Left lung (tissue), 10 donors: Measurements from ENCODE around the gene RAPGEF5. TPM values are rescaled to one million over a fixed set of nuclear protein-coding genes. Genes with fewer than 3 reads are reported as not detected.

Source experiments
- ATAC-seq: fragments of 200-7000 bp; cut with Tn5 transposase; one replicate; pipeline ENCODE4 v1.9.1; 2020; ENCODE audit warnings: moderate library complexity
- DNase-seq, 4 donors: peaks; one replicate each; pipeline ENCODE4 v3.0.0-alpha.2; 2013 to 2020
- H3K27ac ChIP-seq, 2 donors: fragments of 200-600 bp; sonication (generic) in 1 of 2; one replicate each; pipeline versions ENCODE4 v1.5.0 to v1.8.0; 2020 to 2021
- H3K27me3 ChIP-seq, 2 donors: fragments of 200-600 bp; sonication (generic) in 1 of 2; one replicate each; pipeline versions ENCODE4 v1.5.0 to v1.8.0; 2020 to 2021
- H3K36me3 ChIP-seq, 2 donors: fragments of 200-600 bp; sonication (generic) in 1 of 2; one replicate each; pipeline versions ENCODE4 v1.5.0 to v1.8.0; 2020 to 2021
- H3K4me1 ChIP-seq, 2 donors: fragments of 200-600 bp; one replicate each; pipeline ENCODE4 v1.8.0; 2021
- H3K4me3 ChIP-seq, 2 donors: fragments of 200-600 bp; sonication (generic) in 1 of 2; one replicate each; pipeline versions ENCODE4 v1.5.0 to v1.8.0; 2020 to 2021; ENCODE audit warnings: mild to moderate bottlenecking in 1 of 2
- H3K9me3 ChIP-seq, 2 donors: fragments of 200-600 bp; sonication (generic) in 1 of 2; one replicate each; pipeline versions ENCODE4 v1.5.0 to v1.8.0; 2020 to 2021
- intact Hi-C, 2 donors: fragments of 100-400 bp; cut with DNase I; formaldehyde crosslinking; loops; one replicate each; pipeline versions ENCODE4 v1.11.2 to v1.14.2; 2022
- polyA plus RNA-seq, 6 donors: library from polyadenylated mRNA; unstranded; fragments of 120-200 nt; gene quantifications; one replicate each; pipeline ENCODE4 v1.2.1, GENCODE V29; 2013; ENCODE audit not compliant: insufficient read length in 6 of 6
- total RNA-seq, 2 donors: library from RNA; stranded (reverse); fragmentation: NEBNext Ultra II Directional; extraction: Animal tissue kit (Norgen Biotek cat#: 25700); gene quantifications; one replicate each; pipeline ENCODE4 v1.2.1, GENCODE V29; 2021
- TF ChIP-seq, protein P1 (sequence below), 2 donors: fragments of 200-600 bp; sonication (generic) in 1 of 2; IDR thresholded peaks; one replicate each; pipeline versions ENCODE4 v1.5.0 to v1.8.0; 2021; ENCODE audit warnings: antibody characterized with exemption in 2 of 2
- donor health status: DM: no; HTN: yes; CAD: no.
- donor health status: DM: no; HTN: no; CAD: no.

RAPGEF5 gene
- total and polyA plus RNA-seq, 8 donors = 44.2 to 98.7 (median 81.7) TPM

DNA sequence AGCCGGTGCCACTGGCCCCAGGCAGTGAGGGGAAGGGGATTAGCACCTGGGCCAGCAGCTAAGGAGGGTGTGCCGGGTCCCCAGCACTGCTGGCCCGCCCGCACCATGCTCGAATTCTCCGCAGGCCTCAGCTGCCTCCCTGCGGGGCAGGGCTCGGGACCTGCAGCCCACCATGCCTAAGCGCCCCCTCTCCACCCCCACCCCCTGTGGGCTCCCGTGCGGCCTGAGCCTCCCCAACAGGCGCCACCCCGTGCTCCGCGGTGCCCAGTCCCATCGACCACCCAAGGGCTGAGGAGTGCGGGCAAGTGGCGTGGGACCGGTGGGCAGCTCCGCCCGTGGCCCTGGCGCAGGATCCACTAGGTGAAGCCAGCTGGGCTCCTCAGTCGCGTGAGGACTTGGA is 266.4 kb downstream of the RAPGEF5 start:
- H3K36me3 ChIP-seq = no peaks in the 10 kb centered on the region

DNA sequence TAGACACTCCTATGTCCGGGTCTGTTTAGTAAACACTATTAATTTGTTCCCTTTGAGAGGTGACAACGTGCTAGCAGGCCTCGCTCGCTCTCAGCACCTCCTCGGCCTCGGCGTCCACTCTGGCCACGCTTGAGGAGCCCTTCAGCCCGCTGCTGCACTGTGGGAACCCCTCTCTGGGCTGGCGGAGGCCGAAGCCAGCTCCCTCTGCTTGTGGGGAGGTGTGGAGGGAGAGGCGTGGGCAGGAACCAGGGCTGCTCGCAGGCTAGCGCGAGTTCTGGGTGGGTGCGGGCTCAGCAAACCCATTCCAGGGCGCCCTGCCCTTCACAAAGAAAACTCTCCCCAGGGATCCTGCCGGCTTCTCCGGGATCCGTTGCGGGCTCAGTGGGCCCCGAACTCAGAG is 266.8 kb downstream of the RAPGEF5 start:
- Histone ChIP-seq H3K27me3 (no peaks in the 10 kb centered on the region), H3K4me3 (no peak overlapping the region), H3K27ac (no peak overlapping the region), H3K4me1 (peaks cover 0 to 4% of the 10 kb centered on the region in 2 donors), H3K9me3 (no peaks in the 10 kb centered on the region), H3K36me3 (no peaks in the 10 kb centered on the region)
- TF ChIP-seq, protein P1, sequence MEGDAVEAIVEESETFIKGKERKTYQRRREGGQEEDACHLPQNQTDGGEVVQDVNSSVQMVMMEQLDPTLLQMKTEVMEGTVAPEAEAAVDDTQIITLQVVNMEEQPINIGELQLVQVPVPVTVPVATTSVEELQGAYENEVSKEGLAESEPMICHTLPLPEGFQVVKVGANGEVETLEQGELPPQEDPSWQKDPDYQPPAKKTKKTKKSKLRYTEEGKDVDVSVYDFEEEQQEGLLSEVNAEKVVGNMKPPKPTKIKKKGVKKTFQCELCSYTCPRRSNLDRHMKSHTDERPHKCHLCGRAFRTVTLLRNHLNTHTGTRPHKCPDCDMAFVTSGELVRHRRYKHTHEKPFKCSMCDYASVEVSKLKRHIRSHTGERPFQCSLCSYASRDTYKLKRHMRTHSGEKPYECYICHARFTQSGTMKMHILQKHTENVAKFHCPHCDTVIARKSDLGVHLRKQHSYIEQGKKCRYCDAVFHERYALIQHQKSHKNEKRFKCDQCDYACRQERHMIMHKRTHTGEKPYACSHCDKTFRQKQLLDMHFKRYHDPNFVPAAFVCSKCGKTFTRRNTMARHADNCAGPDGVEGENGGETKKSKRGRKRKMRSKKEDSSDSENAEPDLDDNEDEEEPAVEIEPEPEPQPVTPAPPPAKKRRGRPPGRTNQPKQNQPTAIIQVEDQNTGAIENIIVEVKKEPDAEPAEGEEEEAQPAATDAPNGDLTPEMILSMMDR (IDR thresholded peaks at IDR 0.05) = no peak
- peak in 1 of 4 donors; percentile 64 for DNase-seq
- intact Hi-C loops = no loop called here
- ATAC-seq = no peak

More for the DNA sequence above, 266.4 kb downstream of the RAPGEF5 start:
- Histone ChIP-seq H3K9me3 (no peaks in the 10 kb centered on the region), H3K27me3 (no peaks in the 10 kb centered on the region), H3K27ac (no peak overlapping the region), H3K4me3 (no peak overlapping the region), H3K4me1 (peaks cover 0 to 4% of the 10 kb centered on the region in 2 donors)
- TF ChIP-seq, protein P1 (IDR thresholded peaks at IDR 0.05) = no peak
- ATAC-seq = no peak
- no peak for DNase-seq
- intact Hi-C loops = no loop called here

DNA sequence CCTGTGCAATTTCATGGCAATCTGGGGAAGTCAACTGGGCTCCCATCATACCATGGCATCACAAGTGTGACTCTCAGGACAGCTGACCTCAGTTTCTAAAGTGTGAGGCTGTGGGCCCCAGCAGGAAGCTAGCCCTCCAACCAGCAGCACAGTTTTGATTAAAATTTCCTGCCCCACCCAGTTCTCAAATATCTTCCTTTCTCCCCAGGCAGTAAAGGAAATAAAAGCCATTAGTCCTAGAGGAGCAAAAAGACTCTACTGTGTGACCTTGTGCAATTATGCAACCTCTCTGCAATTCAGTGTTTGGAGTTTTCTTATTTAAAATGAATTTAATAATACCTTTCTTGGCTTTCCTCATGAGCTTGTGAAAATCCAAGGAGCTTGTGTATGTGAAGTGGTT is 268.1 kb downstream of the RAPGEF5 start:
- DNase-seq = no peak
- H3K4me3 ChIP-seq = no peak overlapping the region
- no peak for ATAC-seq
- H3K27me3 ChIP-seq = peaks cover 0 to 3% of the 10 kb centered on the region in 2 donors
- no peaks in the 10 kb centered on the region for H3K9me3 ChIP-seq
- peak overlapping the region in 1 of 2 donors; percentile 28 for H3K27ac ChIP-seq
- H3K4me1 ChIP-seq = peaks cover 2 to 4% of the 10 kb centered on the region in 2 donors
- no peaks in the 10 kb centered on the region for H3K36me3 ChIP-seq
- TF ChIP-seq, protein P1 (IDR thresholded peaks at IDR 0.05) = no peak
- intact Hi-C loops = no loop called here

DNA sequence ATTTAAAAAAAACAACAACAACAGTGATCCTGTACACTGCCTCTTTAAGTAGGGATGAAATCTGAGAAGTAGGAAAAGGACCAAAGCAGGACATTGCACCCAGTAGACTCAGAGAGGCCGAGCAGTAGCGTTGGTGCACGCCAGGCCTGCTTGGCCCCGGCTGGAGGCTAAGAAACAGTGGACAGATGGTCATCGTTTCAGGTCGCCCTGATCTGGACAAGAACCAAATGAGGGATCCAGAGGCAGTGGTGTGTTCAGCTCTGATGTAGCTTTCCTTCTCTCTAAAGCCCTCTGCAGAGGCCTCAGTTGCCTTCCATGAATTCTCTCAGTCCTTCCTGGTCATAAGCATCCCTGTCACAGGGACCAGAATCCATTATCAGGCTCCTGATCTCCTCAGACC is 269.1 kb downstream of the RAPGEF5 start:
- Histone ChIP-seq H3K27me3 (peaks cover 0 to 7% of the 10 kb centered on the region in 2 donors), H3K4me1 (peaks cover 2 to 5% of the 10 kb centered on the region in 2 donors), H3K27ac (no peak overlapping the region), H3K36me3 (no peaks in the 10 kb centered on the region), H3K4me3 (no peak overlapping the region), H3K9me3 (no peaks in the 10 kb centered on the region)
- ATAC-seq (no peak), DNase-seq (no peak)
- intact Hi-C loops = no loop called here
- TF ChIP-seq, protein P1 (IDR thresholded peaks at IDR 0.05) = no peak

DNA sequence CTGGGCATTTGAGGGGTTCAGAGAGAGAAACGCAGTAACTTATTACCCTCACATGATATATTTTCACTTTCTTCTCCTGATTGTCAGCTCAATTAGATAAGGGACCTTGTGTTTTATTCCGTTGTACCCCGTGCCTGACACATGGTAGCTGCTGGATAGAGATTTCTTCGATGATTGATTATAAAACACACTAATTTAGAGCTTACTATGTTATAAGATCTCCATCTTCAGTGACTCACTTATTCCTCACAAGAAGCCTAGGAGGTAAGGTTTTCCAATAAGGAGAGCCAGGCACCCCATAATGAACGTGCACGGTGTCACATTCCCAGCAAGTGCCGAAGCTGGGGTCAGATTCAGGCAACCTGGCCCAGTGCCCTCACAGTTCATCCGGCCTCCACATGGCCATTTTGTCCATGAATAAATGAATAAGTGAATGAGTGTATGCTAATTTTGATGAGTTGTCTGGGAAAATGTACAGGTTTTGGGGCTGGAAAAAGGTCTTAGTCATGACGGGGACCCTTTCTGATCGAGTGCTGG is 273.2 kb downstream of the RAPGEF5 start:
- no peak for ATAC-seq
- TF ChIP-seq, protein P1 (IDR thresholded peaks at IDR 0.05) = no peak
- Histone ChIP-seq H3K9me3 (no peaks in the 10 kb centered on the region), H3K27me3 (peaks cover 0 to 18% of the 10 kb centered on the region in 2 donors), H3K36me3 (no peaks in the 10 kb centered on the region), H3K4me1 (peaks cover 5 to 11% of the 10 kb centered on the region in 2 donors), H3K27ac (peak overlapping the region; percentile 80 to 82), H3K4me3 (peak overlapping the region; percentile 36 to 57)
- intact Hi-C loops = no loop called here
- peak in 1 of 4 donors; percentile 13 for DNase-seq
